Ovary (tissue), 9 donors: ENCODE data around the gene FOXC2. TPM values are rescaled to one million over a fixed set of nuclear protein-coding genes. Genes with fewer than 3 reads are reported as not detected.

Experiments used
- DNase-seq, 5 donors: peaks; one replicate each; pipeline ENCODE4 v3.0.0-alpha.2; 2019 to 2020
- H3K27ac ChIP-seq, 2 donors: fragments of 200-600 bp; one replicate each; pipeline versions ENCODE4 v1.5.1 to v1.8.0; 2019 to 2022
- H3K27me3 ChIP-seq: fragments of 200-600 bp; one replicate; pipeline ENCODE4 v1.8.0; 2022
- H3K36me3 ChIP-seq: fragments of 200-600 bp; sonication (generic); one replicate; pipeline ENCODE4 v1.5.1; 2019
- H3K4me1 ChIP-seq: one replicate; pipeline ENCODE4 v1.8.1; 2013; ENCODE audit warnings: mild to moderate bottlenecking, moderate library complexity; ENCODE audit not compliant: insufficient read depth
- H3K4me3 ChIP-seq: fragments of 200-600 bp; sonication (generic); one replicate; pipeline ENCODE4 v1.5.1; 2017
- H3K9me3 ChIP-seq, 2 donors: fragments of 200-600 bp in 1 of 2; sonication (generic) in 1 of 2; one replicate each; pipeline versions ENCODE4 v1.5.1 to v1.8.1; 2013 to 2019; ENCODE audit warnings: mild to moderate bottlenecking in 1 of 2, moderate library complexity in 1 of 2
- CTCF ChIP-seq, 3 donors: fragments of 450-650 bp in 2 of 3; fragments of 200-600 bp in 1 of 3; IDR thresholded peaks; one replicate each; pipeline versions ENCODE4 v1.5.1 to v1.8.0; 2016 to 2022; ENCODE audit warnings: antibody characterized with exemption in 3 of 3, mild to moderate bottlenecking in 1 of 3
- EP300 ChIP-seq: sonication (generic); formaldehyde crosslinking; IDR thresholded peaks from one replicate; pipeline ENCODE4 v1.6.1; 2017; ENCODE audit warnings: antibody characterized with exemption
- POLR2A ChIP-seq: fragments of 450-650 bp; IDR thresholded peaks from one replicate; pipeline ENCODE4 v1.6.1; 2017; ENCODE audit warnings: antibody characterized with exemption, mild to moderate bottlenecking, moderate library complexity
- WGBS, 3 donors: extraction: QIAGEN DNeasy Blood & Tissue Kit in 1 of 3; methylation state at CpG; one replicate each; pipeline versions ENCODE4 v1.1.5 to v1.1.7; 2013 to 2017; 5-methylcytosine and 5-hydroxymethylcytosine counted together
- intact Hi-C, 4 donors: fragments of 100-400 bp; cut with DNase I; formaldehyde crosslinking; loops; one replicate each; pipeline versions ENCODE4 v1.11.0 to v1.15.1; 2022 to 2023
- polyA plus RNA-seq, 2 donors: library from polyadenylated mRNA; stranded (reverse); fragments of 200-250 nt in 1 of 2; fragments of 350-450 nt in 1 of 2; fragmentation: Illumina TruSeq in 1 of 2; extraction: RNeasy Lipid Tissue Mini Kit (QIAGEN cat#74804) in 1 of 2; gene quantifications; one replicate each; pipeline ENCODE4 v1.2.3, GENCODE V29; 2013 to 2014
- total RNA-seq, 7 donors: library from RNA; depleted of rRNA in 2 of 7; stranded (reverse); fragments of >200 nt in 2 of 7; fragmentation: NEBNext Ultra II Directional in 3 of 7; extraction: Animal tissue kit (Norgen Biotek cat#: 25700) in 3 of 7; gene quantifications; one replicate each; pipeline versions ENCODE4 v1.1.0 to v1.2.4, GENCODE V29; 2016 to 2023
- donor health status: DM: no; HTN: no; CAD: no; lungs with moderate emphysema.
- donor health status: DM: no; HTN: no; CAD: no.
- donor health status: Bipolar disorder and iron deficiency.
- donor health status: DM: yes; HTN: yes; CAD: no.
- donor health status: DM: no; HTN: no; CAD: no.
- donor health status: DM: yes; HTN: yes; CAD: no.

Gene FOXC2
- total and polyA plus RNA-seq, 9 donors = 0.10 to 2.5 (median 0.36) TPM

GRCh38 chr16:86568677-86569623 is 2.3 kb downstream of the FOXC2 start:
- Histone ChIP-seq H3K4me3 (no peak overlapping the region), H3K27ac (peak overlapping the region in 1 of 2 donors; percentile 29), H3K36me3 (no peaks in the 10 kb centered on the region), H3K9me3 (no peaks in the 10 kb centered on the region), H3K27me3 (peaks cover 2% of the 10 kb centered on the region), H3K4me1 (peaks cover 4% of the 10 kb centered on the region)
- WGBS, 3 donors = 16 to 17% (median 16%) methylated on average over 30 to 33 of the region's 33 CpGs
- intact Hi-C loops = loop anchor here (5.0 to 10.0 kb wide), 4 partner anchors 486 to 708 kb away; no protein-coding TSS in a partner anchor
- no peak for DNase-seq
- TF ChIP-seq POLR2A (no peak), CTCF (IDR thresholded peaks at IDR 0.05) (no peak), EP300 (no peak)

GRCh38 chr16:86569701-86570447 is 3.2 kb downstream of the FOXC2 start:
- 66 to 74% (median 66%) methylated on average over 13 of the region's 13 CpGs for WGBS, 3 donors
- Histone ChIP-seq H3K4me1 (peaks cover 4% of the 10 kb centered on the region), H3K4me3 (no peak overlapping the region), H3K9me3 (no peaks in the 10 kb centered on the region), H3K27me3 (peaks cover 2% of the 10 kb centered on the region), H3K36me3 (no peaks in the 10 kb centered on the region), H3K27ac (no peak overlapping the region)
- TF ChIP-seq POLR2A (no peak), CTCF (IDR thresholded peaks at IDR 0.05) (no peak), EP300 (no peak)
- DNase-seq = no peak
- intact Hi-C loops = loop anchor here (5.0 to 10.0 kb wide), 6 partner anchors 192 to 707 kb away; no protein-coding TSS in a partner anchor

GRCh38 chr16:86570558-86571529 is 4.2 kb downstream of the FOXC2 start:
- intact Hi-C loops = loop anchor here in 2 of 4 donors (5.0 kb wide), 2 partner anchors 191 to 486 kb away; no protein-coding TSS in a partner anchor
- DNase-seq = no peak
- no peak overlapping the region for H3K4me3 ChIP-seq
- 78 to 89% (median 87%) methylated on average over 28 of the region's 28 CpGs for WGBS, 3 donors
- TF ChIP-seq POLR2A = no peak
- TF ChIP-seq EP300 = no peak
- H3K9me3 ChIP-seq = no peaks in the 10 kb centered on the region
- no peak overlapping the region for H3K27ac ChIP-seq
- no peaks in the 10 kb centered on the region for H3K36me3 ChIP-seq
- H3K27me3 ChIP-seq = peaks cover 2% of the 10 kb centered on the region
- H3K4me1 ChIP-seq = peaks cover 4% of the 10 kb centered on the region

- Histone ChIP-seq H3K9me3 (no peaks in the 10 kb centered on the region), H3K27ac (no peak overlapping the region), H3K4me1 (peaks cover 4% of the 10 kb centered on the region), H3K36me3 (no peaks in the 10 kb centered on the region), H3K27me3 (peaks cover 2% of the 10 kb centered on the region), H3K4me3 (no peak overlapping the region)
- 75 to 85% (median 81%) methylated on average over 10 of the region's 10 CpGs for WGBS, 3 donors
- TF ChIP-seq CTCF (IDR thresholded peaks at IDR 0.05) (no peak), EP300 (no peak), POLR2A (no peak)
- DNase-seq = no peak
- intact Hi-C loops = loop anchor here in 2 of 4 donors (5.0 kb wide), 2 partner anchors 191 to 486 kb away; no protein-coding TSS in a partner anchor
Measured at GRCh38 chr16:86571530-86571915, 4.9 kb downstream of the FOXC2 start.
